AG04449 (cell line): ENCODE results near the gene MYO1A.
"Not testable (repeated sequence)": the region's sequence is repeated elsewhere in the genome, so short reads cannot be mapped to it uniquely, and the experiment has no call there.

Source experiments
- CTCF ChIA-PET: fragments of 350-600 bp; formaldehyde crosslinking; extraction: SDS; loops from one replicate; lab custom pipeline; 2021; ENCODE audit warnings: antibody characterized with exemption; lab: Yijun Ruan, JAX
- POLR2A ChIA-PET: fragments of 400-600, 350-600 bp; formaldehyde crosslinking; extraction: SDS; loops from one replicate; lab custom pipeline; 2020; ENCODE audit warnings: antibody characterized with exemption, inconsistent platforms; lab: Yijun Ruan, JAX
- DNase-seq: peaks from one replicate; pipeline ENCODE4 v3.0.0-alpha.2; 2010; ENCODE audit warnings: low read depth, low spot score
- H3K4me3 ChIP-seq: 2 replicates; pipeline ENCODE4 v1.5.1; 2011; ENCODE audit warnings: low read depth, mild to moderate bottlenecking, control low read depth, low read length
- TF ChIP-seq, protein P1 (sequence below): IDR thresholded peaks from one replicate; pipeline ENCODE4 v1.5.1; 2011; ENCODE audit warnings: mild to moderate bottlenecking, moderate library complexity, low read length, control low read depth, inconsistent platforms; ENCODE audit not compliant: insufficient read depth; ENCODE audit errors: missing control alignments

MYO1A gene

GRCh38 chr12:57018906-57019305, 31.0 kb downstream of the MYO1A start:
- CTCF ChIA-PET: interaction anchor here (1.0 to 10.3 kb wide), 8 partner anchors 8 to 105 kb away, joined by 3 to 134 read pairs (median 8); partner anchors contain the start of genes MYO1A and ZBTB39
- no peak for DNase-seq
- POLR2A ChIA-PET: no interaction called here
- TF ChIP-seq, protein P1, sequence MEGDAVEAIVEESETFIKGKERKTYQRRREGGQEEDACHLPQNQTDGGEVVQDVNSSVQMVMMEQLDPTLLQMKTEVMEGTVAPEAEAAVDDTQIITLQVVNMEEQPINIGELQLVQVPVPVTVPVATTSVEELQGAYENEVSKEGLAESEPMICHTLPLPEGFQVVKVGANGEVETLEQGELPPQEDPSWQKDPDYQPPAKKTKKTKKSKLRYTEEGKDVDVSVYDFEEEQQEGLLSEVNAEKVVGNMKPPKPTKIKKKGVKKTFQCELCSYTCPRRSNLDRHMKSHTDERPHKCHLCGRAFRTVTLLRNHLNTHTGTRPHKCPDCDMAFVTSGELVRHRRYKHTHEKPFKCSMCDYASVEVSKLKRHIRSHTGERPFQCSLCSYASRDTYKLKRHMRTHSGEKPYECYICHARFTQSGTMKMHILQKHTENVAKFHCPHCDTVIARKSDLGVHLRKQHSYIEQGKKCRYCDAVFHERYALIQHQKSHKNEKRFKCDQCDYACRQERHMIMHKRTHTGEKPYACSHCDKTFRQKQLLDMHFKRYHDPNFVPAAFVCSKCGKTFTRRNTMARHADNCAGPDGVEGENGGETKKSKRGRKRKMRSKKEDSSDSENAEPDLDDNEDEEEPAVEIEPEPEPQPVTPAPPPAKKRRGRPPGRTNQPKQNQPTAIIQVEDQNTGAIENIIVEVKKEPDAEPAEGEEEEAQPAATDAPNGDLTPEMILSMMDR: no peak
- H3K4me3 ChIP-seq: no peak overlapping the region

DNA sequence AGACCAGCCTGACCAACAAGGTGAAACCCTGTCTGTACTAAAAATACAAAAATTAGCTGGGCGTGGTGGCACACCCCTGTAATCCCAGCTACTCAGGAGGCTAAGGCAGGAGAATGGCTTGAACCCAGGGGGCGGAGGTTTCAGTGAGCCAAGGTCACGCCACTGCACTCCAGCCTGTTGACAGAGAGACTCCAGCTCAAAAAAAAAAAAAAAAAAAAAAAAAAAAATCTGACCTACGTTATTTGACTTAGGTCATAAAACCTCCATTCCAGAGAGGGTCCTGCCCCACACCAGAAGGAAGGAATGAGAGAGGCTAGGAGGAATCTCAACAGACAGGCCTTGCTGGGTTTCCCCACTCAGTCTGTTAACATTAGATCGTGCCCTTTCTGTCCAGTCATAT, 31.6 kb downstream of the MYO1A start:
- POLR2A ChIA-PET, DNase-seq, H3K4me3 ChIP-seq: not testable (repeated sequence)
- CTCF ChIA-PET: interaction anchor here (1.1 to 10.3 kb wide), 7 partner anchors 8 to 106 kb away, joined by 4 to 134 read pairs (median 10); partner anchors contain the start of genes MYO1A and ZBTB39

- TF ChIP-seq, protein P1: no peak
- DNase-seq: no peak
- no peak within 1 kb of the TSS for H3K4me3 ChIP-seq
- ChIA-PET POLR2A (no interaction called here), CTCF (interaction anchor here (0.9 to 10.3 kb wide), 7 partner anchors 10 to 47 kb away, joined by 3 to 134 read pairs (median 9); partner anchors contain the start of gene ZBTB39)
Observed at GRCh38 chr12:57016348-57016747, 33.6 kb downstream of the MYO1A start, which contains the start of gene TAC3. TAC3 (minus strand) TSS chr12:57016529; CDS start chr12:57015797, 732 bp downstream.

DNA sequence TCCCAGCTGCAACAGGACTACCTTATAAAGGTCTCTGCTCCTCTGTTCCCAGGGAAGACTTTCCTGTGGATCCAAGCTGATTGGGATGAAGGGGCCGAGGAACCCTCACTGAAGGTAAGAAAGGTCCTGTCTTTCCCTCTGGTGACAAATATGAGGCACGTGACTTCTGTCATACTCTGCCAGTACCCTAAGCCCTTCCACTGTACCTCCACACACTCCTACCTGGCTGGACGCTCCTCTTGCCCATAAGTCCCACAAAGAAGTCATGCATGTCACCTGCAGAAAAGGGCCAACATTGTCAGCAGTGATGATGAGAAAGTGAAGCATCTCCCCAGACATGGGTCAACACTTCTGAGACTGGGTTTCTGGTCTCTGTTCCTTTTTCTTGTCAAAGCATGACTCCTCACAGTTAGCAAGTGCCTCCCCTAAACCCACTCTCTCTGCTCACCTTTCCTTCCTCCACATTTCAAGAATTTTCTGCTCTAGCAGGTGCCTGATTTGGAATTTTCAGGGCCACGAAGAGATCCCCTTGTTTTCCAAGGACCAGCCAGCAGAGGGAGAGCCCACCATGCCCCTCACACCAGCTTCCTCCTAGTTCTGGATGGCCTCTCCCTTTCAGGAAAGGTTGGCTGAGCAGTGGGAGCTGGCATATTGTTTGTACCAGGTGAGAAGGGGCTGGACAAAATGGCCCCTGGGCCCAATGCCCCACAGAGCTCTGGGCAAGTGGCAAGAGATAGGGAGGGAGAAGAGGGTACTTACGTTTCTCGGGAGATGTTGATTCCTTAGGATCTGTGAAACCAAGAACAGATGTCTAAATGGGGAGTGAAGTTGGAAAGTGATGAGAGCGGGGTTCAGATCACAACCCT, 37.1 kb downstream of the MYO1A start:
- no peak for DNase-seq
- H3K4me3 ChIP-seq: no peak overlapping the region
- ChIA-PET CTCF (interaction anchor here (1.4 to 19.3 kb wide), 3 partner anchors 11 to 48 kb away, joined by 3 to 500 read pairs (median 6); no protein-coding TSS in a partner anchor), POLR2A (no interaction called here)
- TF ChIP-seq, protein P1: no peak

- no peak overlapping the region for H3K4me3 ChIP-seq
- ChIA-PET CTCF (interaction anchor here (1.2 to 19.3 kb wide), 8 partner anchors 8 to 253 kb away, joined by 3 to 500 read pairs (median 9); partner anchors contain the start of genes HSD17B6, MYO1A and PRIM1), POLR2A (no interaction called here)
- no peak for DNase-seq
- TF ChIP-seq, protein P1: no peak
Observed at GRCh38 chr12:57011438-57012424, 38.2 kb downstream of the MYO1A start.

GRCh38 chr12:57010627-57011247, 39.2 kb downstream of the MYO1A start:
- POLR2A ChIA-PET: no interaction called here
- CTCF ChIA-PET: interaction anchor here (1.2 to 19.3 kb wide), 8 partner anchors 9 to 252 kb away, joined by 3 to 500 read pairs (median 9); partner anchors contain the start of genes HSD17B6, MYO1A and PRIM1
- TF ChIP-seq, protein P1: no peak

More at GRCh38 chr12:57010627-57011247, 39.2 kb downstream of the MYO1A start:
- DNase-seq: no peak
- no peak overlapping the region for H3K4me3 ChIP-seq
